Colon (tissue), 2 donors: ENCODE results near the gene DIS3L2.
"Not testable (repeated sequence)": the region's sequence is repeated elsewhere in the genome, so short reads cannot be mapped to it uniquely, and the experiment has no call there.

ENCODE experiments used
- FAIRE-seq: peaks from 2 replicates; lab custom pipeline; 2012; peaks lifted over from hg19 to GRCh38; lab: Jason Lieb, UNC
- donor health status: control.
- donor health status: control.

DIS3L2 gene

GRCh38 chr2:232352511-232353091 is 391.1 kb downstream of the DIS3L2 start:
- FAIRE-seq: no peak

- FAIRE-seq: no peak
Observed at GRCh38 chr2:232353096-232353495, 391.6 kb downstream of the DIS3L2 start.

GRCh38 chr2:232353660-232354059 is 392.1 kb downstream of the DIS3L2 start:
- no peak for FAIRE-seq

GRCh38 chr2:232354069-232354468 is 392.6 kb downstream of the DIS3L2 start:
- FAIRE-seq: no peak

- no peak for FAIRE-seq
Observed at GRCh38 chr2:232361646-232362045, 400.1 kb downstream of the DIS3L2 start.

- FAIRE-seq: no peak
Observed at GRCh38 chr2:232362174-232362900, 400.8 kb downstream of the DIS3L2 start.

GRCh38 chr2:232363064-232363783 is 401.7 kb downstream of the DIS3L2 start:
- FAIRE-seq: not testable (repeated sequence)

- no peak for FAIRE-seq
Observed at GRCh38 chr2:232363784-232364615, 402.5 kb downstream of the DIS3L2 start.

- not testable (repeated sequence) for FAIRE-seq
Observed at GRCh38 chr2:232364806-232365594, 403.5 kb downstream of the DIS3L2 start.

- FAIRE-seq: no peak
Observed at GRCh38 chr2:232365621-232366321, 404.3 kb downstream of the DIS3L2 start.

- FAIRE-seq: not testable (repeated sequence)
Observed at GRCh38 chr2:232366461-232366860, 404.9 kb downstream of the DIS3L2 start.

GRCh38 chr2:232367016-232367415 is 405.5 kb downstream of the DIS3L2 start:
- no peak for FAIRE-seq

GRCh38 chr2:232367591-232368233 is 406.2 kb downstream of the DIS3L2 start:
- no peak for FAIRE-seq

- no peak for FAIRE-seq
Observed at GRCh38 chr2:232368311-232368731, 406.8 kb downstream of the DIS3L2 start.

- no peak for FAIRE-seq
Observed at GRCh38 chr2:232369126-232369951, 407.8 kb downstream of the DIS3L2 start.

GRCh38 chr2:232370007-232370406 is 408.5 kb downstream of the DIS3L2 start:
- FAIRE-seq: not testable (repeated sequence)

- FAIRE-seq: no peak
Observed at GRCh38 chr2:232372231-232373208, 411.0 kb downstream of the DIS3L2 start.

GRCh38 chr2:232374356-232374755 is 412.8 kb downstream of the DIS3L2 start:
- no peak for FAIRE-seq
